IPS-18c (cell line): ENCODE measurements around the gene HNRNPH2.

ENCODE experiments used
- H3K4me3 ChIP-seq: 2 replicates; pipeline ENCODE4 v1.7.0; 2013; ENCODE audit warnings: low read depth, mild to moderate bottlenecking, low read length, moderate library complexity; ENCODE audit not compliant: insufficient read depth
- H3K9me3 ChIP-seq: one replicate; pipeline ENCODE4 v1.6.1; 2013; ENCODE audit warnings: mild to moderate bottlenecking, low read length, moderate library complexity; ENCODE audit not compliant: control insufficient read depth, insufficient read depth

HNRNPH2 gene

GRCh38 chrX:101407748-101408531 lies at the start of gene HNRNPH2, which contains the start of gene GLA:
TSS of gene HNRNPH2 (plus strand) at chrX:101408222. CDS start at chrX:101411989, 3,767 bp downstream.
TSS of gene GLA (minus strand) at chrX:101407925. CDS start at chrX:101407903, 22 bp downstream.
- H3K9me3 ChIP-seq, result no peaks in the 10 kb centered on the region
- peak within 1 kb of the TSS; percentile 72 for H3K4me3 ChIP-seq

- peaks cover 9% of the 10 kb centered on the region for H3K9me3 ChIP-seq
- H3K4me3 ChIP-seq, result no peak overlapping the region
These were observed 48.1 kb upstream of the HNRNPH2 start for GRCh38 chrX:101359966-101360365.

GRCh38 chrX:101360390-101360789 lies 47.6 kb upstream of the HNRNPH2 start:
- H3K4me3 ChIP-seq, result no peak overlapping the region
- H3K9me3 ChIP-seq, result peaks cover 12% of the 10 kb centered on the region

GRCh38 chrX:101362116-101362515 lies 45.9 kb upstream of the HNRNPH2 start:
- Histone ChIP-seq H3K9me3 (peaks cover 12% of the 10 kb centered on the region), H3K4me3 (no peak overlapping the region)

- peaks cover 12% of the 10 kb centered on the region for H3K9me3 ChIP-seq
- no peak overlapping the region for H3K4me3 ChIP-seq
These were observed 45.3 kb upstream of the HNRNPH2 start for GRCh38 chrX:101362757-101363156.

- peaks cover 9% of the 10 kb centered on the region for H3K9me3 ChIP-seq
These were observed 42.7 kb upstream of the HNRNPH2 start for GRCh38 chrX:101365301-101365795.

GRCh38 chrX:101368800-101369199 lies 39.2 kb upstream of the HNRNPH2 start:
- H3K4me3 ChIP-seq, result no peak overlapping the region
- peaks cover 8% of the 10 kb centered on the region for H3K9me3 ChIP-seq

More at GRCh38 chrX:101365301-101365795, 42.7 kb upstream of the HNRNPH2 start:
- no peak overlapping the region for H3K4me3 ChIP-seq

GRCh38 chrX:101369687-101370086 lies 38.3 kb upstream of the HNRNPH2 start:
- no peak overlapping the region for H3K4me3 ChIP-seq

GRCh38 chrX:101370888-101371504 lies 37.0 kb upstream of the HNRNPH2 start:
- Histone ChIP-seq H3K9me3 (no peaks in the 10 kb centered on the region), H3K4me3 (no peak overlapping the region)

More at GRCh38 chrX:101369687-101370086, 38.3 kb upstream of the HNRNPH2 start:
- peaks cover 3% of the 10 kb centered on the region for H3K9me3 ChIP-seq

- H3K9me3 ChIP-seq, result peaks cover 2% of the 10 kb centered on the region
- H3K4me3 ChIP-seq, result no peak overlapping the region
These were observed 30.5 kb upstream of the HNRNPH2 start for GRCh38 chrX:101377547-101377946.

- H3K4me3 ChIP-seq, result no peak overlapping the region
- H3K9me3 ChIP-seq, result peaks cover 2% of the 10 kb centered on the region
These were observed 24.3 kb upstream of the HNRNPH2 start for GRCh38 chrX:101383679-101384205.

- H3K9me3 ChIP-seq, result peaks cover 2% of the 10 kb centered on the region
- no peak overlapping the region for H3K4me3 ChIP-seq
These were observed 22.9 kb upstream of the HNRNPH2 start for GRCh38 chrX:101385026-101385684.

- peaks cover 2% of the 10 kb centered on the region for H3K9me3 ChIP-seq
- no peak within 1 kb of the TSS for H3K4me3 ChIP-seq
These were observed 22.1 kb upstream of the HNRNPH2 start, which contains the start of gene BTK for GRCh38 chrX:101385795-101386541. TSS of gene BTK (minus strand) at chrX:101386191. CDS start at chrX:101375284, 10,907 bp downstream.

- Histone ChIP-seq H3K4me3 (no peak overlapping the region), H3K9me3 (peaks cover 2% of the 10 kb centered on the region)
These were observed 21.5 kb upstream of the HNRNPH2 start for GRCh38 chrX:101386542-101386885.

GRCh38 chrX:101388604-101389003 lies 19.4 kb upstream of the HNRNPH2 start:
- H3K4me3 ChIP-seq, result no peak overlapping the region
- H3K9me3 ChIP-seq, result no peaks in the 10 kb centered on the region

GRCh38 chrX:101390664-101391525 lies 17.1 kb upstream of the HNRNPH2 start, which contains the start of gene RPL36A:
TSS of gene RPL36A (plus strand) at chrX:101391011. CDS start at chrX:101391044, 33 bp downstream.
- Histone ChIP-seq H3K4me3 (peak within 1 kb of the TSS; percentile 83), H3K9me3 (peaks cover 2% of the 10 kb centered on the region)
